ENCODE measurements around the gene SPATA20.

The SPATA20 gene

DNA sequence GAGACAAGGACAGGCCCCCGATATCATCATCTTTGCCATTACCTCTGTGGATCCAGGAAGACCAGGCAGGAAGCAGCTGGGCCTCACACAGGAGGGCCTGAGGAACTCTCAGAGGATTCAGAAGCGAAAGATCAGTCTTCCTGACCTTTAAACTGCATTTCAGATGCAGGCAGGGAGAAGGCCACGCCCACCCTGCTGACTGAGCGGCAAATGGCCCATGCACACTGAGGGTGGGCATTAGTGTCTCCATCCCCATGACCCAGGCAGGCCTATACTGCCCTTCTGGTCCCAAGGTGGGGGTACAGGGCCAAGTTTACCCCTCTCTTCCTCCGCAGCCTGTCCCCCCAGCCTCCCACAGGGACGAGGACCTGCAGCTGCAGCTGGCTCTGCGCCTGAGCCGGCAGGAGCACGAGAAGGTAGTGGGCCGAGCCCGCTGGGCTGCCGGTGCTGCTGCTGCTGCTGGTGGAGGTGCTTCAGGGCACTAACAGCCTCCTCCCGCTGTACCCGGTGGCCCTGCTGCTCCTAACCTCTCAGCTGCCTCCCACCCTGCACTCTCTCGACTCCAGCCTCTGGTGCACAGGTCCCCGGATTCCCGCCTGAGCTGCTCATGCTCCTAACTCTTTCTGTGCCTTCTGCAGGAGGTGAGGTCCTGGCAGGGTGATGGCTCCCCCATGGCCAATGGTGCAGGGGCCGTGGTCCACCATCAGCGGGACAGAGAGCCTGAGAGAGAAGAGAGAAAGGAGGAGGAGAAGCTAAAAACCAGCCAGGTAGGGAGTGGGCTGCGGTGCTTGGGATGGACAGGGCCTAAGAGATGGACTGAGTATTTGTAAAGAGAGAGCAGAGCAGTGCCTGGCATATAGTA lies 8.2 kb upstream of the SPATA20 start:
- no peak for DNase-seq

DNA sequence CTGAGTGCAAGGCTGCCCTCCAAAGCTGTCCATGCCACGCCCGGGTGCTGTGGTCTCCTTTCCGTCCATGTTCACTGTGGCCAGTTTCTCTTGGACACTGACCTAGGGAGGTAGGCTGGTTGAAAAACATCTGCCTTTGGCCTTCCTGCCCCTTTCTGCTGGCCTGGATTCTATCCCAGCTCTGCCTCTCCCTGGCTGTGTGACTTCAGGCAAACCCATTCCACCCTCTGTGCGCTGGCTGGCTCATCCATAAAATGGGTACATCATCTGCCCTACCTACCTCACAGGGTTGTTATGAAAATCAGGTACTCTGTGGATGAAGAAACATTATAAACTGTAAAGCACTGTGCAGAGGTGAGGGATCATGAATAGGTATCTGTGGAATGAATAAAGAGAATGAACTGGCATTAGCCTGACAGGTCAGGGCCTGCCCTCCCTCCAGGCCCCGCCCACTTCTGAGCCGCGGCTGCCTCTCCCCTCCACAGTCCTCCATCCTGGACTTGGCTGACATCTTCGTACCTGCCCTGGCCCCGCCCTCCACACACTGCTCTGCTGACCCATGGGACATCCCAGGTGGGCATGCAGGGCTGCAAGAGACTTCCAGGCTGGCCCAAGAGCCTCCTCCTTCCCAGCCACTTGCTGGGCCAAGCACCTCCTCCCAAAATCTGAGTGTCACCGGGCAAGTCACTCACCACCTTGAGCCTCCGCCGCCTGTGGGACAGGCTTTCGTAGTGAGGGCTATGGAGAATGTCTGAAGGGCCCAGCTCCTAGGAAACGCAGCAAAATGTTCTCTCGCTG lies 7.0 kb upstream of the SPATA20 start:
- no peak for DNase-seq

DNA sequence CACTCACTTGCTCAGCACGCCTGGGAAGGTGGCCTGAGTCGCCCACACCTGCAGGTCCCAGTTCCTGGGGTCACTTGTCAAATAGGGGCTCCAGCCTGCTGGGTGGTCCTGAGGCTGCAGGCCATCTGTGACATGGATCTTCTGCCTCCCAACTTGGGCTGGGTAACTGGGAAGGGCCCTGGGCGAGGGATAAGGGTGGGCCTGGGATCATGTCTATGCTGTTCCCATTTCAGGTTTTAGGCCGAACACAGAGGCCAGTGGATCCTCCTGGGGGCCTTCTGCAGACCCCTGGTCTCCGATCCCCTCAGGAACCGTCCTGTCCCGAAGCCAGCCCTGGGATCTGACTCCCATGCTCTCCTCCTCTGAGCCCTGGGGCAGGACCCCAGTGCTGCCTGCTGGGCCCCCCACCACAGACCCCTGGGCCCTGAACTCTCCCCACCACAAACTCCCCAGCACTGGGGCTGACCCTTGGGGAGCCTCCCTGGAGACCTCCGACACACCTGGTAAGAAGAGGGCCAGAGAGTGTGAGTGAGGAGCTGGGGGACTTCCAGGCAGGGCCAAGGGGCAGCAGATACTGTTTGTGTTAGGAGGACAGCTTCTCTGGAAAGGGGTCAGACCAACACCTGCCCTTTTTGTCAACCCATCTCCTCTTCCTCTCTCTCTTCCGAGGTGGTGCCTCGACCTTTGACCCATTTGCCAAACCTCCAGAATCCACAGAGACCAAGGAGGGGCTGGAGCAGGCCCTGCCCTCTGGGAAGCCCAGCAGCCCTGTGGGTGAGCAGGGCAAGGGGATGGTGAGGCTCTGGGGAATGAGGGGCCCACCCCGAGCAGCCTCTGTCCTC lies 6.2 kb upstream of the SPATA20 start:
- no peak for DNase-seq

DNA sequence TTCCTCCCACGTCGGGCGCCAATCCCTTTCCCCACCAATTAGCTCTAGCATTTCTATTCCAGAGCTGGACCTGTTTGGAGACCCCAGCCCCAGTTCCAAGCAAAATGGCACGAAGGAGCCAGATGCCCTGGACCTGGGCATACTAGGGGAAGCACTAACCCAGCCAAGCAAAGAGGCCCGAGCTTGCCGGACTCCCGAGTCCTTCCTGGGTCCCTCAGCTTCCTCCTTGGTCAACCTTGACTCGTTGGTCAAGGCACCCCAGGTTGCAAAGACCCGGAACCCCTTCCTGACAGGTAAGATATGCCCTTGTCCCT lies 5.6 kb upstream of the SPATA20 start:
- DNase-seq = no peak

DNA sequence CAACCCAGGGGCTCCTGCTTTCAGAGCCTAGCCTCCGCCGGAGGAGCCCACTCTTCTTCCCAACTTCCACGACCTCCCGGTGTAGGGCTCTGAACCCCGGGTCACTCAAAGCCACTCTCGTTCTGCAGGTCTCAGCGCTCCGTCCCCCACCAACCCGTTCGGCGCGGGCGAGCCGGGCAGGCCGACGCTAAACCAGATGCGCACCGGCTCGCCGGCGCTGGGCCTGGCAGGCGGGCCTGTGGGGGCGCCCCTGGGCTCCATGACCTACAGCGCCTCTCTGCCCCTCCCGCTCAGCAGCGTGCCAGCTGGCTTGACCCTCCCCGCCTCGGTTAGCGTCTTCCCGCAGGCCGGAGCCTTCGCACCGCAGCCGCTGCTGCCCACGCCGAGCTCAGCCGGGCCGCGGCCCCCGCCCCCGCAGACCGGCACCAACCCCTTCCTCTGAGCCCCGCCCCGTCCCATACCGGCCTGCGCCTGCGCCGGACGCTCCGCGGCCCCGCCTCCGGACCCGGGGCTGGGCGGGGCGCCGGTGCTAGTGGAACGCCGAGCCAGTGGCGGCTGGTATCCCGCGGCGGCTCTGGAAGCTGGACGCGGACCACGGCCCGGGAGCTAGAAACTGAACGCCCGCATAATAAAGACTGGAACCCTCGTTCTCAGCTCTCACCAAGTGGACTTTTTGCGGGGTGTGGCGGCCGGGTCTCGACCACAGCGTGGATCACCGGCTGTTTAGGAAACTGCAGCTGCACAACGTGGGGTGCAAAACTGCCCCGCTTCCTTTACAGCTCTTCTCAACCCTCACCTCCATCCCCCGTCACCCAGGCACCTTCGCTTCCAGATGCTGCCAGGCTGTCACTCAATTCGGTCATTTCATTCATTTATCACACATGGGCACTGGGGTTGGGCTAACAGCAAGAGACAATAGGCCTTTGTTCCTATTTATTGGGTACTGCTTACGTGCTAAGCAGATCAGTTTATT lies 5.0 kb upstream of the SPATA20 start:
- peak in 55 of 56 donors; percentile 21 to 94 (median 74) for DNase-seq

DNA sequence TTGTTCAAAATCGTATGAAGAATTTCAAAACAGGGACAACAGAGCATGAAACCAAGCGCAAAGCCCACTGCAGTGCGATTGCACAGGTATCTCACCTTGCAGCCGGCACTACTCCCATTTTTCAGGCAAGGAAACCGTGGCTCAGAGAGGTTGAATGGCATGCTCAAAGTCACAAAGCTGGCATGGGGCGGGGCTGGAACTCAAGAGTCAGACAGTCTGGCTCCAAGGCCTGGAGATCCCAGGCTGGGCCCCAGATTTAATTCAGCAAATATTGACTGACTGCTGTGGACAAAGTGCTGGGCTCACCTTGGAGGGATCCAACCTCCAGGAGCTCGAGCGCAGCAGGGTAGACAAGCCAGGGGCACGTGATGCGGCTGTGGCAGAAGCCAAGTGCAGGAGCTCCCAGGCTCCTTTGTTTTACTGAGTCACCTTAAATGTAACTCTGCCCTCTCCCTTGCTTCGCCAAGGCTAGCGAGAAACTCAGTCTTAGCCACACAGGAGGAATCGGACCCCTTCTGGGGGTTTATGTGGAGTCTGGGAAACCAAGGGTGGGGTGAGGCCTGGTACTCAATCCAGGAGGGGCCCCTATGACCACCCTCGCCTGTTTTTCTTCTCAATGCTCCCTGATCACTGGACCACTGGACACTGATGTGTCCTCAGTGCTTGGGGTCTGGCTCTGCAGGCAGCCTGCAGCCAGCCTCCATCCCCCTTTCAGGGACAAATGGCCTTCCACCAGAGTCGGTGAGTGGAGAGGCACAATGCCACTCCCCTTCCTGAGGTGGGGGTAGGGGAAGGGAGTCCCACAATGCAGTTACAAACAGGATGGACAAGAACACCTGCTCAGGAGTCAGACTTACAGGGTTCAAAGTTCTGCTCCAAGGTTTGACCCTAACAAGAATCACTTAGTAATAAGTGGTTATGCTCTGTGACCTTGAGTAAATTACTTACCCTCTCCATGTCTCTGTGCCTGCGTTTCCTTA lies 3.9 kb upstream of the SPATA20 start:
- no peak for DNase-seq

DNA sequence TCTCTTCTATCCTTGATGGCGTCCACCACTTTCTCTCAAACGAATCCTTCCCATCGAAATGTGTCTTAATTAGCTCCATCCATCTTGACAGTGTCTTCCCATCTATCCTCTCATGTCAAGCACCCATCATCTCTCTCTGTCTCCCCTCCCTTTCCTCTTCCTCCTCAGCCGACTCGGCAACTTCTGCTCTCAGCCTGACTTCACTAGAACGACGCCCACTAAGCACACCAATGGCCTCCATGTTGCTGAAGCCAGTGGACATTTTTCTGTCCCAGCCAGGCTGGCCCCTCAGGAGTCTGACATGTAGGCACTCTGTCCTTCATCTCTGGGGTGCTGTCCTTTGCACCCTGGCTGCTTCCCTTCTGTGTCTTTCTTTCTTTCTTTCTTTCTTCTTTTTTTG lies 2.5 kb upstream of the SPATA20 start:
- no peak for DNase-seq

DNA sequence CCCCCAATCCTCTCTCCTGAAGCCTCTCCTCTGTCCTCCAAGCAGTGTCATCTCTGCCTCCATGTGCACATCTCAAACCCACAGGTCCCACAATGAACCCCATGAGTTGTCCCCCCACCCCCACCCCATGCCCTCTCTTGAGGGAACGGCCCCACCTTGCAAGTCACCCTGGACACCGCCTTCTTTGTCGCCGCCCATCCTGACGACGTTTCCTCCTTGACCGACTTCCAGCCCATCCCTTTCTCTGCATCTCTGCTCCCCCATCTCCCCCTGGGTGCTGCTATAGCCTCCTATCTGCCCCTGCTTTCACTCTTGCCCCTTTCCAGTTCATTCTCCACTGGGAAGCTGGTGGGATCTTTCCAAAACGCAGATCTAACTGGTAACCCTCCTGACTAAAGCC lies 1.7 kb upstream of the SPATA20 start:
- no peak for DNase-seq

DNA sequence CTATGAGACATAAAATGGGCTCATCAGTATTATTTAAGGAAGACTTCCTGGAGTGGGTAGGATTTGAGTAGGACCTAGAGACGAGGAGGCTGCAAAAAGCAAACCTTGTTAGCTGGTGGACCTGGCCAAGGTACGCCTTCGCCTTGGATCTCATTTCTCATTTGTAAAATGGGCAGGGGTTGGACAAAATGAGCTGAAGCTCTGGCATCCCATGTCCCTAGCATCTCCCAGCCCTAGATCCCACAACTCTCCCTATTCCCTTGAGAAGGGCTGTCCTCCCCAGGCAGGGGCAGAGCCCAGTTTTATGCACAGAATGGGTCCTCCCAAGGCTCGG lies 306 bp upstream of the SPATA20 start:
- DNase-seq = no peak

DNA sequence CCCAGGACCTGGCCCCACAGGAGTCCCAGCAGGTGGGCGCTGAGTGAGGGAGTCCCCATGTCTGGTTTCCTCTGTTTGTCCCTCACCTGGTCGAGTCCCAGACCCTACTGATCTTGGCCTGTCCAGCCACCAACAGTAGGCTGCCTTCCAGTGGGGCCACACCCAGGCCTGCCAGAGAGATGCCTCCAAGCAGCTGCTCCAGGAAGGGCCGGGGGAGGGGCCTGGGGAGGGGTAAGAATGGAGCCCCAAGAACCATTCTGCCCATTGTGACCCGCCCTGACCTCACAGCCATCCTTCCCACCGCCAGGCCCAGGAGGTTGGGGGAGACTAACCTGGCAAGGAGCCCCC lies 736 bp downstream of the SPATA20 start:
- DNase-seq = no peak

DNA sequence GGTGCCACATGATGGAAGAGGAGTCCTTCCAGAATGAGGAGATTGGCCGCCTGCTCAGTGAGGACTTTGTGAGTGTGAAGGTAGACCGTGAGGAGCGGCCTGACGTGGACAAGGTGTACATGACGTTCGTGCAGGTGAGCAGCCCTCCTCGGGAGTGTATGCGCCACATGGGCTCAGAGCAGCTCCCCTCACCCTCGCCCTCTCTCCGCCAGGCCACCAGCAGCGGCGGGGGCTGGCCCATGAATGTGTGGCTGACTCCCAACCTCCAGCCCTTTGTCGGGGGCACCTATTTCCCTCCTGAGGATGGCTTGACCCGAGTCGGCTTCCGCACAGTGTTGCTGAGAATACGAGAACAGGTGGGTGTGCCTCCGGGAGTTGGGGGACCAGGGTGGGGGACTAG lies 1.9 kb downstream of the SPATA20 start:
- DNase-seq = no peak

DNA sequence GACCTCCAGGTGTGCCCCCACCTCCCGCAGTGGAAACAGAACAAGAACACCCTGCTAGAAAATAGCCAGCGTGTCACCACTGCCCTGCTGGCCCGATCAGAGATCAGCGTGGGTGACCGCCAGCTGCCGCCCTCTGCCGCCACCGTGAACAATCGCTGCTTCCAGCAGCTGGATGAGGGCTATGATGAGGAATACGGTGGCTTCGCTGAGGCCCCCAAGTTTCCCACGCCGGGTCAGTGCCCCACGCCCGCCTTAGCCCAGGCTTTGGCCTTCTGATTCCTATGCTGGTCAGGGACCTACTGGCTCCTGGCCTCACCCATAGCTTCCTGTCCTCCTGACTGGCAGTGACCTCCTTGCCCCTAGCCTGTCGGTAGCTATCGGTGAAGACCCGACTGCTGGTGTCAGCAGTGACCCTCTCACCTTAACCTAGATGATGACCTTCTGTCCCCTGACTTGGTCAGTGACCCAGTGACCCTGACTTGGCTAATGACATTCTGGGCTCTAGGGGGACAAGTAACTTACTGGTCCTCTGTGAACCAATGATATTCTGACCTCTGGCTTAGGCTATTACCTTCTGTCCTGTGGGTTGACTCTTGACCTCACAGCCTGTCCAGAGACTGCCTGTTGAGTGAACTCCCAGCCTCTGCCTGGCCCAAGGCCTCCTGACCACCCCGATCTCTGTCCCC lies 2.4 kb downstream of the SPATA20 start:
- DNase-seq = no peak

DNA sequence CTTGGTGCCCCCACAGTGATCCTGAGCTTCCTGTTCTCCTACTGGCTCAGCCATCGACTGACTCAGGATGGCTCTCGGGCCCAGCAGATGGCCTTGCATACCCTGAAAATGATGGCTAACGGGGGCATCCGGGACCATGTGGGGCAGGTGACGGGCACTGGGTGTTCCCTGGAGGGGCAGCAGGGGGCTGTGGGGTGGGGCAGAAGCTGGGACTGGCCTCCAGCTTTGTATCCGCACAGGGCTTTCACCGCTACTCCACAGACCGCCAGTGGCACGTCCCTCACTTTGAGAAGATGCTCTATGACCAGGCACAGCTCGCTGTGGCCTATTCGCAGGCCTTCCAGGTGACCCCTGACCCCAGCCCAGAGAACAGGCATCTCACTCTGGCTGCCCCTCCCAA lies 3.0 kb downstream of the SPATA20 start:
- DNase-seq = no peak

DNA sequence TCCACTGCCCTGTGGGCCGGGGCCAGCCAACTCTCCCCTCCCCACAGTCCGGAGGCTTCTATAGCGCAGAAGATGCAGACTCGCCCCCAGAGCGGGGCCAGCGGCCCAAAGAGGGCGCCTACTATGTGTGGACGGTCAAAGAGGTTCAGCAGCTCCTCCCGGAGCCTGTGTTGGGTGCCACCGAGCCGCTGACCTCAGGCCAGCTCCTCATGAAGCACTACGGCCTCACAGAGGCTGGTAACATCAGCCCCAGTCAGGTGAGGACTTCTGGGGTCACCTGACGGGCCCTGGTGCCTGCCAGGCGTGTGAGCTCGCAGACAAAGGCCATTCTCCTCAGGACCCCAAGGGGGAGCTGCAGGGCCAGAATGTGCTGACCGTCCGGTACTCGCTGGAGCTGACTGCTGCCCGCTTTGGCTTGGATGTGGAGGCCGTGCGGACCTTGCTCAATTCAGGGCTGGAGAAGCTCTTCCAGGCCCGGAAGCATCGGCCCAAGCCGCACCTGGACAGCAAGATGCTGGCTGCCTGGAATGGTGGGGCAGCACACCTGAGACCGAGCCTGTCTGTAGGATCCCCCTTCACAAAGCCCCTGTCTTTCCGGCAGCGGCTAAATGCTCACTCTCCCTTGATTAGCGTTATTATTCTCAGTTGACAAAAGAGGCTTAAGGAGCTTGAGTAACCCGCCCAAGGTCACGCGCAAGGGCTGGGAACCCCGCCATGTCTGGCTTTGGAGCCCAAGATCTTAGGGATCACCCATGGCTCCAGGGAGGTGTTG lies 3.9 kb downstream of the SPATA20 start:
- DNase-seq = peak in 53 of 56 donors; percentile 11 to 83 (median 52)

DNA sequence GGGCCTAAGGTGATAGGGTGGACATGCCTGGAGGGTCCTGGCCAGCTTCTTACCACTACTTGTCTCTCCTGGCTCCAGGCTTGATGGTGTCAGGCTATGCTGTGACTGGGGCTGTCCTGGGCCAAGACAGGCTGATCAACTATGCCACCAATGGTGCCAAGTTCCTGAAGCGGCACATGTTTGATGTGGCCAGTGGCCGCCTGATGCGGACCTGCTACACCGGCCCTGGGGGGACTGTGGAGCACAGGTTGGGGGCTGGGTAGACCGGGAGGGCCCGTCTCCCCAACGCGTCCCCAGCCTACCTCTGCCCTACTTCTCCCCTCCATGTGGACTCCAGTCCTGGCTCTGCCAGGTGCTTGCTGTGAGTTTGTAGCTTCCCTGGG lies 4.5 kb downstream of the SPATA20 start:
- DNase-seq = no peak

DNA sequence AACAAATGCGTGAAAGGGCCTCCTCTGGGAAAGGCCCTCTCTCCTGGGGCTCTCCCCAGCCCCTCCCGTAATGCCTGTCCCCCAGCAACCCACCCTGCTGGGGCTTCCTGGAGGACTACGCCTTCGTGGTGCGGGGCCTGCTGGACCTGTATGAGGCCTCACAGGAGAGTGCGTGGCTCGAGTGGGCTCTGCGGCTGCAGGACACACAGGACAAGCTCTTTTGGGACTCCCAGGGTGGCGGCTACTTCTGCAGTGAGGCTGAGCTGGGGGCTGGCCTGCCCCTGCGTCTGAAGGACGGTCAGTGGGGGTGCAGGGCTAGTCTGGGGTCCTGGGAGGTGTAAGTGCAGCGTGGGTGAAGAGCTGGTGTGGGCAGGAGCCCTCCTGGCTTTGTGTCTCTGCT lies 4.9 kb downstream of the SPATA20 start:
- no peak for DNase-seq

DNA sequence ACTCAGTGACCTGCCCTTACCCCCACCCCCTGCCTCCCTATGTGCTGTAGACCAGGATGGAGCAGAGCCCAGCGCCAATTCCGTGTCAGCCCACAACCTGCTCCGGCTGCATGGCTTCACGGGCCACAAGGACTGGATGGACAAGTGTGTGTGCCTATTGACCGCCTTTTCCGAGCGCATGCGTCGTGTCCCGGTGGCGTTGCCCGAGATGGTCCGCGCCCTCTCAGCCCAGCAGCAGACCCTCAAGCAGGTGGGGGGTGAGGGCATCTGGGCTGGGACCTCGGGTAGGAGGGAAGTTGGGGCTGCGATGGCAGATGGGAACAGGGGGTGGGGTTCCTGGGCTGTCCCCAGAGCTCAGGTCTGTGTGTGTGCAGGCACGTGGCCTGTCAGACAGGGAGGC lies 7.2 kb downstream of the SPATA20 start:
- DNase-seq = no peak

DNA sequence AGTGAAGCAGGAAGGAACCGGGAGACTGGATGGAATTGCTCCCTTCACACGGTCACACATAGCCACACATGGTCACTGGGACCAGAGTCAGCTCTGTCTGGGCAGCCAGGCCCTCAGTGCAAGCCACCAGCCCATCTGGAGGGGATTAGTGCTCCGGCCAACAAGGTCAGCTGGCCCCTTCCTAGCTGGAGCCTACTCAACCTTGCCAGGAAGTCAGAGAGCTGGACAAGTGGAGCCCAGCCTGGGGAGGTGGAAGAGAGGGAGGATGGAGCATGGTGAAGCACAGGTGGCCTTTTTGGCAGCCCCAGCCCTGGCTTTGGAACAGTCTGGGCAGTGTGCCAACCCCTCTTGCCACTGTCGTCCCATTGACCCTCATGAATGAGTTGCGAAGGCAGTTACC lies 9.8 kb downstream of the SPATA20 start:
- peak in 12 of 56 donors; percentile 8 to 39 (median 22) for DNase-seq
